ENCODE data around the gene ISL1.

The ISL1 gene

DNA sequence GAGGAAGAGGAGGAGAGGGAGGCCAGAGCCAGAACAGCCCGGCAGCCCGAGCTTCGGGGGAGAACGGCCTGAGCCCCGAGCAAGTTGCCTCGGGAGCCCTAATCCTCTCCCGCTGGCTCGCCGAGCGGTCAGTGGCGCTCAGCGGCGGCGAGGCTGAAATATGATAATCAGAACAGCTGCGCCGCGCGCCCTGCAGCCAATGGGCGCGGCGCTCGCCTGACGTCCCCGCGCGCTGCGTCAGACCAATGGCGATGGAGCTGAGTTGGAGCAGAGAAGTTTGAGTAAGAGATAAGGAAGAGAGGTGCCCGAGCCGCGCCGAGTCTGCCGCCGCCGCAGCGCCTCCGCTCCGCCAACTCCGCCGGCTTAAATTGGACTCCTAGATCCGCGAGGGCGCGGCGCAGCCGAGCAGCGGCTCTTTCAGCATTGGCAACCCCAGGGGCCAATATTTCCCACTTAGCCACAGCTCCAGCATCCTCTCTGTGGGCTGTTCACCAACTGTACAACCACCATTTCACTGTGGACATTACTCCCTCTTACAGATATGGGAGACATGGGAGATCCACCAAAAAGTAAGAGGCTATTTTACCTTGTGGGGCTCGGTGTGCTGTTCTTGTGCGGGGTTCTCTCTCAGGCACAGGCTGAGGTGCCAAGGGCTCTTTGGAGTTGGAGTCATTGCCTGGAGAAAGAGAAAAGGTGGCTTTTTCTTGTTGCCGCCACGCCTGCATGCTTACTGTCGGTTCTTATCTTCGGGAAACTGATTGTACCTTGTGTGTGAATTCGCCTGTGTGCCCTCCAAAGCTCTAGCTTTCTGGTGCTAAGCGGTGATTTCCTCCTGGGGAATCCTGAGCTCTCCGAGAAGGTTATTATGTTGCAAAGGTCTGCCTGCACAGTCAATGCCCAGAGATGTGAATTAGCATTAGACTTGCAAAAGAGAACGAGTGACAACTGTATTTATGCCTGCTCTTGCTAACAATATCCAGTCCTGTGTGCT, at the start of gene ISL1:
ISL1 (plus strand) TSS at position 318 of the 991 bp plus-strand sequence; CDS start at position 542, 224 bp downstream.
- no peak for DNase-seq

DNA sequence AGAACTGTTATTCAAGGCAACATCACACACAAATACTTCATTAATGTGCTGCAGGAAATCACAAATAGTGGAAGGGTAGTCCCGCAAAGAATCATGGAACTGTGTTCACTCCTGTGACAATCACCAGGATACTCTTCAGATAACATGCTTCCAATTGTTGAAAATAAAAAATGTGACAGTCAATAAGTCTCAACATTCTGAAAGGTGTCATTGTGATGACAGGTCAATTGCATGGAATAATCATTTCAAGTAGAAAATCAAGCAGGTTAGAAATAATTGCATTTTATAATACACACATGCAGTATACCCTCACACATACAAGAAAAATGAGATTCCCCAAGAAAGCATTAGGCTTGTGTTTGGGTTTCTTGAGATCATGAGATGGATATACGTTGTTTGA, 46.4 kb upstream of the ISL1 start:
- DNase-seq = no peak

DNA sequence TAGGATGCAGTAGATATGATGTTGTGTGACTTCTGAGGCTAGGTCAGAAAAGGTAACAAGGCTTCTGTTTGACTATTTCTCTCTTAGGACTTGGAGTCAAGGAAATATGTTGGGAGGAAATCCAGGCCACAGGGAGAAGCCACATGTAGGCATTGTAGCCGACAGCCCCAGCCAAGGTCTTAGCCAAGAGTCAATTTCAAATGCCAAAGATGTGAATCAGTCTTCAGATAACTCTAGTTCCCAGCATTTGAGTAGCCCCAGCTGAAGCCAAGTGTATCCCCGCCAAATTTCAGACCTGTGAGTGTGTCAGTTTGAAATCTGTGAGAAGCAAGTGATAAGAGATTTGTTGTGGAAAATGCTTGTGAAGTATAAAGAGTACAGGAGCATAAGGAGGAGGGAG, 38.1 kb upstream of the ISL1 start:
- DNase-seq = no peak

DNA sequence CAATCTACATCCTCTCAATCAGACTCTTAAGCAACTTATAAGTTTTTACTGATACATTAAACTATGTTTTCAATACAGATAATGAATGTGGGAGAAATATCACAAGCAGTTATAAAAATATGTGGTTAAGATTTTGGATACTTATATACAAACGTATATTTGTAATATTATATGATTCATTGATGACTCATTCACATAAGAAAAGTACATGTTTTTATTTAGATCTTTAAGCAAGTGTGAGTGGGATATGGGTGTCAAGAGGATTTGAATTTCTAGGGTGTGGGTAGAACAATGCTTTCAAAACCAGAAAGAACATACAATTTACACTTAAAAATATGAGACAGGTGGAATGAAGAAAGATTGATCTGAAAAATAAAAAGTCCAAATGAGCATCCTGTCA, 36.1 kb upstream of the ISL1 start:
- DNase-seq = no peak

DNA sequence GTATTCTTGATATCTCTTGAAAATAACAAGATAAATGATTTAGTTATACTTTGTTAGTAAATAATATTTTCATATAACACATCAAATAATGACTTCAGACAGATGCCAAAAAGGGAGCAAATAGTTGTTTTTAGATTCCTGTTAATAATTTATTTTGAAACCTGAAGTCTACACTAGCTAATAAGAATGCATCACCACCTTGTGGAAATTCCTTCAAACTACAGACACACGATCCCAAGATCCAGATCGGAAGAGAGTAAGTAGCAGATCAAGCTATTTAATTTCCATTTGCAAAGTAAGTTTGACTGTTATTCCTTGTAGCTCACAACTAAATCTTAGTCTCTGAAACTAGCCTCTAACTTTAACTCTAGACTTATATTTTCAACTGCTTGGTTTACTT, 35.5 kb upstream of the ISL1 start:
- no peak for DNase-seq

DNA sequence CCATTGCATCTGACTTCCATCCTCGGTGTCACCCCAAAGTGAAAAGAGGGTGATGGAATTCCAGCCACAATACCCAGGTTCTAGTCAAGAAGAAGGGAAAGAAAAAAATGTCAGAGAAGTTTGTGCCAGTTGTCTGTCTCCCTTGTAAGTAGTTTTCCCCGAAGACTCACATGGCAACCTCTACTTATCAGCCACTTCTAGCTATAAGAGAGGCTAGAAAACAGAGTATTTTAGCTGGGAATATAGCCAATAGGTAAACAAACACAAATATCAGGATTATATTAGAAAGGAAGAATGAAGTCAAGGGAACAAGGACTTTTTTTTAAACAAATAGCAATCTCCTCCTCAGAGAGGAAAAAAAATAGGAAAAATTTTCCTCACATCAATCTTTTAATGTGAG, 12.2 kb upstream of the ISL1 start:
- no peak for DNase-seq

DNA sequence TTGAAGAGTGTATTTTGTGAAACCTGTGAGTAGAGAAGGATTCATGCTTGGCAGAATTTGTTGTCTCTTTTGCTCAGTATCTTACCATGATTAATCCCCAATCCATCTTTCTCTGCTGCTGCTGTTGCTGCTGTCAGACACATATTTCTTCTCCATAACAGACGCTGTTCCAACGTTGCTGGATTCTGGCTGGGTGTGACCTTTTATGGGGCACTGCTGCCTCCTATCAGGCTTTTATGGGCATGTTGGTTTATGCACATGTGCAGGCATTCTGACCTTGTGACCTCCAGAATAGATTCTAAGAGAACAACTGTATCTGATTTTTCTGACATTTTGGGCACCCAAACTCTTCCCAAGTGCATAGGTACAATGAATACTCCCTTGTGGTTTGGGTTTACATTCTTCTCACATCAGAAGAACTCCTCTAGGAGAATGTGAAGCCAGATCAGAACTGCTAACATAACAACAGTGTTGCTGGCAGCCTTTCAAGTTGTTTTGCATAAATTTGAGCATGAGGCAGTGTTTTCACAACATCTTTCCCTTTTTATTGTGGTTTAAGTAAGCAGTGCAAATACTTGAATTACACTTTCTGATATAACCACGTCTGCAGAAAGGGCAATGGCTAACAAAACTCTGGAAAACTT, 9.2 kb upstream of the ISL1 start:
- no peak for DNase-seq

DNA sequence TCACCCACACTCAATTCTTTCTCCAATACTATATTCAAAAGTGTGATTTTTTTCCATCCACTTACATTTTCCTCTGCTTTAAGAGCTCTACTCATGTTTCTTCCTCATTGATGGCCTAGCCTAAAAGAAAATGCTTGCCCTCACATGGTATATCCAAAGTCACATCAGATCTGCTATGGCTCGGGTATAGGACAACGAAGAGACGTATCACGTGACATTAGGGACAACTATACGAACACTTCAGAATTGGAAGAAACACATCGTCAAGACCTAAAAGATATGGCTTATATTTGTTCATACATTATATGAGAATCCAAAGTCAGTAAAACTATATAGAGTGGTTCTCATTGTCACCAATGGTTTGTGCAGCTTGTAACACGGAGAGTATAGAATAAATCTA, 8.2 kb upstream of the ISL1 start:
- no peak for DNase-seq

DNA sequence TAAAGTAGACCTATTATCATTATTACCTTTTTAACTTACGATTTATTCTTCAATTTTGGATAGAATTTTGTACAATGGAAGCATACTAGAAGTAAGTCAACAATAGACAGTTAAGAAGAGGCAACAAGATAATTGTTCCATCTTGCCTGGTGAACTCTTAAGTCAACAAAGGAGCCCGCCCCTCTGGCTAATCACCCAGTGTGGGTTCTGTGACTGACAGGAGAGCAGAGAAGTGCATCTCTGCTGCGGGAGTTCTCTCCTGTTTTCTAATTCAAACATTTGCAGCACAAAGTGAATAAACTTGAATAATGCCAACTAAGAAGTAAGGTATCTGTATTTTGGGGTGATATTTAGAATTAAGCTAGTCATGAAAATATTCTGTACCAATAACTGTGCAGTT, 6.7 kb upstream of the ISL1 start:
- DNase-seq = no peak

DNA sequence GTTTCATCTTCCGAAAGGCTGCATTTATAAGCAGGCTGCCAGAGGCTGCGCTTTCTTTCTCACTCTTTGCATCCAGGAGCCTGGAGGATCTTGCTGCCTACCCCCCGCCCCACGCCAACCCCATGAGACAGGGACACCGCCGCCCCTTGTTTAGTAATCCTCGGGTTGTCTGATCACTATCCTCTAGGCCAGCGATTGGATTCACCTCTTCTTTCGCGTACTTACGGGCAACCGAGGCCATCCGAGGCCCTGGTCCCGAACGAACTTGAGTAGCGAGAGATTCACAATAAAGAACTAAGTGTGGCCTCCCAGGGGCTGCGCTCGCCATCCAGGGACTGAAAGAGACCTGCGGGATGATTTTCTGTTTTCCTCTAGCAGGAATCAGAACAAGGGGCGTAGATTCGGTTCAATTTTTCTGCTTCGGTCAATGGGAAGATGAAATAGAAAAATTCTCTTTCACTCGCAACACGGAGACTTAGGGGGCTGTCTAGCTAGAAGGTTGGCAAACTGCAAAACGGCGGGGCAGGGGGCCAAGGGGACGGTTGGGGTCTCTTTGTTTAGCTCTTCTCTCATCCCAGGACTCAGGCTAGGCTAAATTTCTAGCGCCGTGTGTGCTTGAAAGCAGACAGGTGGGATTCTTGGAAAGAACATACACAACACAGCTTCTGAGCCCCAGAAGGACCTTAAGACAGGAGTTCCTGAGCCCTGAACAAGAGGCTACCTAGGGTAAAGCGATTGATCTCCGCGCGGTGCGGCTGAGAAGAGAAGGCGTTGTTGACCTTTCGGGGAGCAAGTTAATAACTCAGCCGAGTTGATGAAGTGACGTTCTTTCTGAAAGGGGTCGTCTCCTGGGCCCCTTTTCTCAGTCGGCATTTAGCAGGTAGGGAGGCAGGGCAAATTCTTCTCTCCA, 5.8 kb upstream of the ISL1 start:
- DNase-seq = no peak

DNA sequence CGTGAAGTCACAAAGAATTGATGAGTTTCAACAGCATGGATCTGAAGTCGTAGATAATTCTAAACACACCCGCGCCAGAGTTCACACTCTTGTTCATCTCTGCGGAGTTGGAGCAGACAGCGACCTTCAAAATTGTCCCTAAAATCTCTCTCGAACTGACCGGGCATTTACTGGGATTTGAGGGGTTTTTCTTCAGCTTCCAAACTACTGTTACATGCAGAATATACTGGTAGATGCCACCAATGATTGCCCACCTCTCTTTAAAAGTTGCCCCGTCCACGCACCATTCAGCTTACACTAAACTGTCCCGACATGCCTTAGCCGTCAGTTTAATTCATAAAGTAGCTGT, 5.2 kb upstream of the ISL1 start:
- DNase-seq = no peak

DNA sequence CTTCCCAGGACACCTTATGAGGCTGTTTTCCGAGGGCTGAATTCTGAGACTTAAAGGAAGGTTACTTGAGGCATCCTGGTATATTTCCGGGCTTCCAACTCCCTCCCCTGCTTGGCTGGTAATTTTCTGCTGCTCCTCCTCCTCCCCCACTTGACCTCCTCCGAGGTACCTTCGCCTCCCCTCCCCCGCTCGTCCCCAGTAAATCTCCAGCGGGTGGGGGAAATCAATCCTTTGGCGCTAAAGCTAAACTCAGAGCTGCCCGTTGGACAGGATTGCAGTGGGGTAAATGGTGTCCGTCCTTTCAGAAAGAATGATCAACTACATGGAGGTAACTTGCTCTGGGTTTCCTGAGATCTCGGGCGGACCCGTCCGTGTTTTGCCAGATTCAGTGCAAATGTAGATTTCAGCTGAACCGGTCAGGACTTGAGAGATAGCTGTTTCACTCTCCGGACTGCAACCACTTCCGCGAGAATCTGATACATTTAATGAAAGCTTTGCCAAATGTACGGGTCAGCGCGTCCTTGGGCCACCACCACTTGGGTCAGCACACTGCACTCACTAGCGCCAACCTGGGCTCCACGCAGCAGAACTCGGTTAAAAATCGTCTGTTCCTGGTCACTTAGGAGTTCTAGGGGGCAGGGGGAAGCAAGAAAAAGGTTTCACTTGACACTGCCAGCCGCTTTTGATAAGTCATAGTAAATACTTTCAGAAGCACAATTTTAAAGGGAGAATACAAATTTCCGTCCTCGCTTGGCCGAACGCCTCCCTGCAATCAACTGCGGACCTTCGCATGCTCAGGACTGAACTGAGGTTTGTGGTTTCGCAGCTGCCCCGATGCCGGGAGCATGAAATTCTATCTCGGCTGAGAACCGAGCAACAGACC, 4.6 kb upstream of the ISL1 start:
- DNase-seq = no peak

DNA sequence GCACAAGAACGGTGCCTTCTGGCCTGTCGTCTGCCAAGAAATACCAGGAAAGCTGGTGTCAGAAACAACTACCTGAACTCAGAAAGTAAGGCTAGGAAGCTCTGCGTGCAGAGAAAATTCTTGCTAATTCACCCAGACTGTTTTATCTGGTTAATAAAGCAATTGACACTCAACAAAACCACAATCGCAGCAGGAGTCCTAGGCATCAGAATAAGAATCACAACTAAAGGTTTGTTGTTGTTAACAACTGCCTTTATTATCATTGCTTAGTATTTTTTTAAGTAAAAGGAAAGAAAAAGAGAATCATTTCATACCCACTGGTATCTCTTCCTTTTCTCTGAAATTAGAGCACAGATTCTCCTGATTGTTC, 3.9 kb upstream of the ISL1 start:
- no peak for DNase-seq

DNA sequence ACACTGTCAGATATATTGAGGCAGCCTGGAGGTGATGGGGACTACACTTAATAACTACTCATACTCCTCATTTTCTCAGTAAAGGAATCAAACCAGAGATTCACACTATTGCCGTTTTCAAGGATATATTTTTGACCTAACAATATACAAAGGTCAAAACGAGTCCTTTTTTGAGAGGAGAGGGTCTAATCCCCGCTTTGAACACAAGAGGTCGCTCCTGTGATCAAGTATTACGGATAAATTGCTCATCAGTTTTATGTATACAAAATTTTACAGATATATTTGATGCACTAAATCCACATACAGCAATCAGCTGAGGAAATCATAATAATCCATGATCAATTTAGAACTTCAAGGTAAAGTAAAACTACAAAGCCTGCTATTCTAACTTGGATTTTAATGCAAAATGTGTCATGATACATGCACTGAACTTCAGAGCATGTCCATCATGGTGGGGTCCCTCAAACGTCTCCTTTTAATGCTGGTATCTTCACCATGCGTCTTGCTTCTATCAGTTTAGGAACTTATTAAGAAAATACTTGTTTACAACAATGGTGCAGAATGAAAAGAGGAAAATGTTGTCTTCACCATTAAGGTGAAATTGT, 2.5 kb upstream of the ISL1 start:
- no peak for DNase-seq

DNA sequence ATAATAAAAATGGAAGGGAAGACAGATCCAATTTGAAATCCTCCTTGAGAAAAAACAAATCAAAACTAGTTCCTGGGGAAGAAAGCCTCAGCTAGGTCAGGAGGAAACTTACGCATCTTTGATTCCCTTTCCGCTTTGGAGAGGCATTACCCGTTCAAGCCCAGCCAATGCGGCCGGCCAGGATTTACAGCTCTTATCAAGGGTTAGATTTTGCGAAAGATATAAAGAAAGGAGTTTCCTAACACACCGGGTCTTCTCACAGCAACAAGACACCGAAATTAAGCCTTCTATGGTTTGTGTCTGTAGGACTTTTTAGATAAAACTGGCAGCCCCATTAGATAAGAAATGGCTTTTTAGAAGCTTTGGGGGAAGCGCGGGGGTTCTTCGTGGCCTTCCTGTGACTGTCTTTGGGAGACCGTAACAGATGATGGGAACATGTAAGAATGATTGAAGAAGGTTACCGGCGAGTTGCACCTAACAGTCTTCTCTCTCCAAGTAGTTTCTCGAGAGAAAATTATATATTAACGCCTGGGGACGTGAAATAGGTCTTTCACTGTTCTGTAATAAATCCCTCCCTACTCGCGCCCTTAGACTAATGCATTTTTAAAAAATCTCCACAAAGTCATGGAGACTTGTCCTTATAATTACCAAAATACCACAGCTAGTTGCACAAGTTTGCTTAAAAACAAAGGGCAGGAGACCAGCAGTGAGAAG, 1.3 kb upstream of the ISL1 start:
- DNase-seq = no peak

DNA sequence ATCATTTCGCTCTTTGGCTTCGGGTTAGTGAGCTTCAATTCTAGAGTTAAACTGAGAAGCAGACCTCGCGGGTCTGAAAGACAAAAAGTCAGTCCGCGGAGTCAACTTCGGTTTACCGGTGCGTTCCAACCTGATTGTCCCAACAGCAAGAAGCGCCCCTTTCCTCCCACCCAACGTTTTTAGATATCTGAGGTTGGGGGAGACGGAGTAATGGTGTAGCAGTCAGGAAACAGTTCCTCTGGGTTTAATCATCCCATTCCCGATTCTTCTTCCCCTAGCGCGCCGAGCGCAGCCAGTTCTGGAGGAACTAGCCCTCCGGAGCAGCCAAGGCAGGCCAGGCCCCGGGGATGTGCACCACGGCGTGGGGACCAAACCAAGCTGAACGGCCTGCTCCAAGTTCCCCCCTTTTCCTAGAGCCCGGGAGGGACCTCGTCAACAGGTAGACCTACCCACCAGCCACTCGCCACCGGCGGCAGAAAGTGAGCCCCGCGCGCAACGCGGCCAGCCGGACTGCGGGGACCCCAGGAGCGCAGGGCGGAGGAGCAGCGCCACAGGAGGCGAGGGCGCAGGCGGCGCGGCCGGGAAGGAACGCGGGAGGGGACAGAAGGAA, 622 bp upstream of the ISL1 start:
- no peak for DNase-seq

DNA sequence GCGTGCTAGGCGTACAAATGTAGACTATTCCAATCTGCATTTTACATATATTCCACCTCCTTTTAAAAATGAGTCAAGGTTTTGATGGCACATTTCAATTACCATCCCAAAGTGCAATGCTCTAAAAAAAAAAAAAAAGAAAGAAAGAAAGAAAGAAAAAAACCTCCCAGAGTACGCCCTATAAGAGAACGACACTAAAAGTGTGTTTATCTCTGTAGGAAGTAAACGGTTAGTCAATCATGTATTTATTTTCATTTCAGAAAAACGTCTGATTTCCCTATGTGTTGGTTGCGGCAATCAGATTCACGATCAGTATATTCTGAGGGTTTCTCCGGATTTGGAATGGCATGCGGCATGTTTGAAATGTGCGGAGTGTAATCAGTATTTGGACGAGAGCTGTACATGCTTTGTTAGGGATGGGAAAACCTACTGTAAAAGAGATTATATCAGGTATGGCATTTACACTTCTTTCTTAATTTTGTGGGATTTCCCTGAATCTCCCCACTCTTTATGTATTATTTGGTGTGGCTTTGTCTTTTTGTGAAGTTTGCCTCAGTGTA, 1.1 kb downstream of the ISL1 start:
- no peak for DNase-seq

DNA sequence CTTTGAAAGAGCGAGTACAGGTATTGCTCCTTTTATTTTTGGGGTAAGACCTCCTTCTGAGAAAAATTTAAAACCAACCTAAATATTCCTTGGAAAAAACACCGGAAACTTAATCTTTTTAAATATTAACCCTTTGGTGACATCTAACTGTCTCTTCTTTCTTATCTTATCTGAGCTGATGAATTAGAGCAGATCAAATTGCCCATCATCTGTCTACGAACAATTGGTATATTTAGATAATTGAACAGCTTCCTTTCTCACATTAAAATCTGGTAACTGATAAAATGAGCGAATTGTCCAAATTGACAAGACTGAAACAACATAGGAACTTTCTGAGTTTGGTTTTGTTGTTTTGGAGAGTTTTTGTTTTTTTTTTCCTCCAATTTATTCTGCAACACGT, 2.0 kb downstream of the ISL1 start:
- no peak for DNase-seq

DNA sequence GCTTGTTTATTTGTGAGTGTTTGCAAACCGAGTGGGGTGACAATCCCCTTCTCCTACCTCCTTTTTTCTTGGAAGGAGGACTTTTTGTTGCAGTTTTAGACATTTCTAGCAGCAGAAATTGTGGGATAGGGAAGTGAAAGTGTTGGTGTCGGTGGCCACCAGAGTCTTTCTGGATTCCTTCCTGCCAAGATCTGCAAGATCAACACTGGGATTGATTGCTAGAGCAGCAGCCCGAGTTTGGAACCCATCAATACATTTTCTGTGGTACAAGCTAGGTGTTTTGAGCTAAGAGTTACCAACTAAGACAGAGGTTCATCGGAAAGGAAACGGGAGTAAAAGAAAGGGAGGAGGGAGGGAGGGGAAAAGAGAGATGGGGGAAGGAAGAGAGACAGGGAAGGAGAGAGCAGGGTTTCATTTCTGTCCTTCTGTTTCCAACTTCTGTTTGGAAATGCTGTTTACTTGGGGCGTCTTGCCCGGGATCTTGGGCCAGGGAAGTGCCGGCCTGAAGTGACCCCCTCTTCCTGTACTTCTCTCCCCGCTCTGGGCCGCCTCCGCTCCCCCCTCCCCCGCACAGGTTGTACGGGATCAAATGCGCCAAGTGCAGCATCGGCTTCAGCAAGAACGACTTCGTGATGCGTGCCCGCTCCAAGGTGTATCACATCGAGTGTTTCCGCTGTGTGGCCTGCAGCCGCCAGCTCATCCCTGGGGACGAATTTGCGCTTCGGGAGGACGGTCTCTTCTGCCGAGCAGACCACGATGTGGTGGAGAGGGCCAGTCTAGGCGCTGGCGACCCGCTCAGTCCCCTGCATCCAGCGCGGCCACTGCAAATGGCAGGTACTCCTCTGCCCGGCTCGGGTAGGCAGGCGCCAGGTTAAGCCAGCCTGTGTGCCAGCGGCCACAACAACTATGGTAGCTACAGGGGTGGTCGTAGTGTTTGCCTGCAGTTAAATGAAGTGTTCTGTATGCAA, 4.0 kb downstream of the ISL1 start:
- no peak for DNase-seq

Measured in midbrain (tissue), 1 donor.